NK-92 treated with Interleukin-12 subunit alpha and Interleukin-12 subunit beta, amount 100 ng/mL, for 24 hours (cell line): ENCODE measurements around the gene TBK1.
"Not testable (repeated sequence)": the region's sequence is repeated elsewhere in the genome, so short reads cannot be mapped to it uniquely, and the experiment has no call there.

ENCODE experiments used
- DNase-seq: peaks from one replicate; lab custom pipeline; 2025; lab: John Stamatoyannopoulos, UW

TBK1 gene

GRCh38 chr12:64497484-64497883 is 45.6 kb downstream of the TBK1 start:
- no peak for DNase-seq

- DNase-seq, result no peak
Observed at GRCh38 chr12:64497903-64498302, 46.0 kb downstream of the TBK1 start.

GRCh38 chr12:64500394-64500793 is 48.5 kb downstream of the TBK1 start:
- DNase-seq, result no peak

- no peak for DNase-seq
Observed at GRCh38 chr12:64501486-64501885, 49.6 kb downstream of the TBK1 start.

GRCh38 chr12:64506955-64507354 is 55.0 kb downstream of the TBK1 start:
- DNase-seq, result no peak

GRCh38 chr12:64510667-64511066 is 58.7 kb downstream of the TBK1 start:
- DNase-seq, result no peak

GRCh38 chr12:64518396-64518795 is 66.5 kb downstream of the TBK1 start:
- DNase-seq, result no peak

- DNase-seq, result no peak
Observed at GRCh38 chr12:64521833-64522232, 69.9 kb downstream of the TBK1 start.

- no peak for DNase-seq
Observed at GRCh38 chr12:64522316-64522715, 70.4 kb downstream of the TBK1 start.

- no peak for DNase-seq
Observed at GRCh38 chr12:64522807-64523206, 70.9 kb downstream of the TBK1 start.

GRCh38 chr12:64523565-64524444 is 71.9 kb downstream of the TBK1 start:
- DNase-seq, result not testable (repeated sequence)

GRCh38 chr12:64525461-64526160 is 73.7 kb downstream of the TBK1 start:
- no peak for DNase-seq

- DNase-seq, result no peak
Observed at GRCh38 chr12:64526859-64527258, 74.9 kb downstream of the TBK1 start.

- no peak for DNase-seq
Observed at GRCh38 chr12:64528616-64529015, 76.7 kb downstream of the TBK1 start.

- DNase-seq, result no peak
Observed at GRCh38 chr12:64530566-64530965, 78.6 kb downstream of the TBK1 start.

GRCh38 chr12:64531665-64532334 is 79.9 kb downstream of the TBK1 start:
- DNase-seq, result no peak

GRCh38 chr12:64532734-64533351 is 80.9 kb downstream of the TBK1 start:
- DNase-seq, result no peak

GRCh38 chr12:64534672-64535199 is 82.8 kb downstream of the TBK1 start:
- no peak for DNase-seq

- DNase-seq, result no peak
Observed at GRCh38 chr12:64538121-64538520, 86.2 kb downstream of the TBK1 start.

- not testable (repeated sequence) for DNase-seq
Observed at GRCh38 chr12:64542409-64543047, 90.6 kb downstream of the TBK1 start.

GRCh38 chr12:64544371-64545080 is 92.6 kb downstream of the TBK1 start:
- DNase-seq, result no peak
